Fibroblast of skin of right biceps (primary cell): ENCODE measurements around the gene ZNF813.
"Not testable (repeated sequence)": the region's sequence is repeated elsewhere in the genome, so short reads cannot be mapped to it uniquely, and the experiment has no call there.

Experiments
- DNase-seq: peaks from one replicate; pipeline ENCODE4 v3.0.0-alpha.2; 2013

Gene ZNF813

GRCh38 chr19:53485046-53486004 lies 17.8 kb downstream of the ZNF813 start:
- DNase-seq: no peak

- no peak for DNase-seq
These were observed 24.6 kb downstream of the ZNF813 start for GRCh38 chr19:53492153-53492552.

- DNase-seq: not testable (repeated sequence)
These were observed 29.9 kb downstream of the ZNF813 start for GRCh38 chr19:53497311-53498023.

- not testable (repeated sequence) for DNase-seq
These were observed 30.5 kb downstream of the ZNF813 start for GRCh38 chr19:53498024-53498395.

GRCh38 chr19:53503151-53503550 lies 35.6 kb downstream of the ZNF813 start:
- DNase-seq: not testable (repeated sequence)

- DNase-seq: not testable (repeated sequence)
These were observed 36.3 kb downstream of the ZNF813 start for GRCh38 chr19:53503671-53504364.

GRCh38 chr19:53504365-53504703 lies 36.8 kb downstream of the ZNF813 start:
- not testable (repeated sequence) for DNase-seq

- DNase-seq: no peak
These were observed 37.4 kb downstream of the ZNF813 start for GRCh38 chr19:53504885-53505284.

GRCh38 chr19:53506728-53507127 lies 39.2 kb downstream of the ZNF813 start:
- no peak for DNase-seq

- DNase-seq: no peak
These were observed 40.2 kb downstream of the ZNF813 start for GRCh38 chr19:53507523-53508442.

- DNase-seq: no peak
These were observed 41.9 kb downstream of the ZNF813 start for GRCh38 chr19:53509443-53509842.

- DNase-seq: no peak
These were observed 42.3 kb downstream of the ZNF813 start for GRCh38 chr19:53509845-53510244.

- no peak for DNase-seq
These were observed 43.8 kb downstream of the ZNF813 start for GRCh38 chr19:53511357-53511756.

GRCh38 chr19:53511933-53512374 lies 44.4 kb downstream of the ZNF813 start:
- DNase-seq: peak; percentile 12

GRCh38 chr19:53515047-53515446 lies 47.5 kb downstream of the ZNF813 start:
- not testable (repeated sequence) for DNase-seq

GRCh38 chr19:53517114-53517741 lies 49.7 kb downstream of the ZNF813 start:
- no peak for DNase-seq

- no peak for DNase-seq
These were observed 50.6 kb downstream of the ZNF813 start for GRCh38 chr19:53518121-53518520.

GRCh38 chr19:53518716-53519115 lies 51.2 kb downstream of the ZNF813 start:
- DNase-seq: no peak

- DNase-seq: no peak
These were observed 51.9 kb downstream of the ZNF813 start for GRCh38 chr19:53519446-53519845.

GRCh38 chr19:53520163-53520546 lies 52.6 kb downstream of the ZNF813 start:
- DNase-seq: no peak

GRCh38 chr19:53520547-53521372 lies 53.2 kb downstream of the ZNF813 start:
- DNase-seq: peak; percentile 99
